K562 (cell line): ENCODE data around the gene ACAT2. TPM values are rescaled to one million over a fixed set of nuclear protein-coding genes. Genes with fewer than 3 reads are reported as not detected.

Source experiments
- ARNT ChIP-seq, 2 experiments: fragments of 450-650 bp; IDR thresholded peaks; 2 replicates each; pipeline ENCODE4 v1.6.1; 2016; ENCODE audit warnings: mild to moderate bottlenecking in 1 of 2
- BDP1 ChIP-seq: IDR thresholded peaks from 3 replicates; pipeline ENCODE4 v1.6.1; 2011; ENCODE audit not compliant: insufficient read length, insufficient read depth
- CBFB ChIP-seq: sonication (generic); formaldehyde crosslinking; IDR thresholded peaks from 2 replicates; pipeline ENCODE4 v1.4.0; 2020; ENCODE audit warnings: mild to moderate bottlenecking, missing genetic modification reagents
- E2F3 ChIP-seq: fragments of 250-450 bp; sonication (Bioruptor Pico); IDR thresholded peaks from 2 replicates; pipeline ENCODE4 v1.4.0; 2020; ENCODE audit warnings: mild to moderate bottlenecking
- FOXJ2 ChIP-seq: fragments of 200-800 bp; sonication (Bioruptor generic); IDR thresholded peaks from 2 replicates; pipeline ENCODE4 v1.6.1; 2016; ENCODE audit warnings: missing genetic modification characterization, missing compliant biosample characterization
- HMG20B ChIP-seq: fragments of 250-450 bp; sonication (Bioruptor Pico); IDR thresholded peaks from 2 replicates; pipeline ENCODE4 v1.5.0; 2021; ENCODE audit warnings: mild to moderate bottlenecking
- HOXB6 ChIP-seq: fragments of 250-450 bp; sonication (Bioruptor Pico); IDR thresholded peaks from 2 replicates; pipeline ENCODE4 v1.5.1; 2022; ENCODE audit warnings: mild to moderate bottlenecking, borderline replicate concordance
- KAT7 ChIP-seq: sonication (generic); formaldehyde crosslinking; IDR thresholded peaks from 2 replicates; pipeline ENCODE4 v1.8.0; 2022; ENCODE audit warnings: missing genetic modification reagents, mild to moderate bottlenecking, borderline replicate concordance
- PHB2 ChIP-seq: fragments of 450-650 bp; IDR thresholded peaks from 2 replicates; pipeline ENCODE4 v1.6.1; 2017; ENCODE audit warnings: low read depth
- PPARD ChIP-seq: fragments of 250-450 bp; sonication (Bioruptor Pico); IDR thresholded peaks from 2 replicates; pipeline ENCODE4 v1.8.0; 2022; ENCODE audit warnings: inconsistent platforms, mild to moderate bottlenecking, moderate library complexity
- RAD21 ChIP-seq, 2 experiments: fragments of 250-450 bp in 1 of 2; fragments of 450-650 bp in 1 of 2; sonication (Bioruptor Pico) in 1 of 2; formaldehyde crosslinking in 1 of 2; IDR thresholded peaks in 1 of 2; conservative IDR thresholded peaks in 1 of 2; 2 replicates each; pipeline versions ENCODE4 v1.4.0 to v1.8.0; 2020 to 2022; ENCODE audit warnings: mild to moderate bottlenecking in 2 of 2, moderate library complexity in 1 of 2
- SLC30A9 ChIP-seq: fragments of 250-450 bp; sonication (Bioruptor Pico); IDR thresholded peaks from 2 replicates; pipeline ENCODE4 v1.8.0; 2022; ENCODE audit warnings: mild to moderate bottlenecking, moderate library complexity
- TOE1 ChIP-seq, 2 experiments: fragments of 450-650 bp in 1 of 2; sonication (generic) in 1 of 2; formaldehyde crosslinking in 1 of 2; IDR thresholded peaks; 2 replicates each; pipeline versions ENCODE4 v1.7.1 to v1.8.0; 2016 to 2022; ENCODE audit warnings: borderline replicate concordance in 2 of 2, mild to moderate bottlenecking in 2 of 2, antibody characterized with exemption in 1 of 2, inconsistent platforms in 1 of 2, low read depth in 1 of 2, missing genetic modification reagents in 1 of 2, moderate library complexity in 1 of 2
- ZBTB49 ChIP-seq: sonication (generic); formaldehyde crosslinking; IDR thresholded peaks from 2 replicates; pipeline ENCODE4 v1.8.0; 2022; ENCODE audit warnings: missing genetic modification reagents, mild to moderate bottlenecking, borderline replicate concordance
- ZNF586 ChIP-seq: fragments of 450-650 bp; formaldehyde crosslinking; conservative IDR thresholded peaks from 2 replicates; pipeline ENCODE4 v1.4.0; 2020; ENCODE audit warnings: mild to moderate bottlenecking, moderate library complexity
- ZNF717 ChIP-seq: fragments of 250-450 bp; sonication (Bioruptor Pico); IDR thresholded peaks from 2 replicates; pipeline ENCODE4 v1.5.0; 2021
- polyA plus RNA-seq, 8 experiments: library from polyadenylated mRNA; depleted of rRNA in 4 of 8; stranded (reverse) in 5 of 8; unstranded in 3 of 8; fragments of >200 nt; fragmentation: Nextera tagmentation in 2 of 8; fragmentation: Illumina TruSeq in 1 of 8; extraction: Ambion mirVana in 2 of 8; extraction: Trizol in 1 of 8; gene quantifications; 2 replicates each; pipeline versions ENCODE4 v1.2.1 to v1.2.3, GENCODE V29; 2011 to 2014; ENCODE audit warnings: inconsistent platforms in 1 of 8, missing spikeins in 1 of 8
- total RNA-seq, 7 experiments: library from RNA; depleted of rRNA in 6 of 7; stranded (reverse); fragments of >200 nt in 6 of 7; fragmentation: Illumina TruSeq in 2 of 7; extraction: Trizol in 2 of 7; gene quantifications; 2 replicates each; pipeline versions ENCODE4 v1.2.1 to v1.2.3, GENCODE V29; 2011 to 2021; ENCODE audit warnings: low replicate concordance in 1 of 7
- TF ChIP-seq, protein P1 (sequence below): fragments of 450-650 bp; IDR thresholded peaks from 2 replicates; pipeline ENCODE4 v1.6.1; 2016; ENCODE audit warnings: missing biosample characterization, missing genetic modification characterization
- TF ChIP-seq, protein P2 (sequence below): fragments of 200-400 bp; formaldehyde crosslinking; IDR thresholded peaks from 2 replicates; pipeline ENCODE4 v1.6.1; 2017; ENCODE audit warnings: mild to moderate bottlenecking, low read depth, low read length, moderate library complexity
- TF ChIP-seq, protein P3 (sequence below): sonication (generic); formaldehyde crosslinking; IDR thresholded peaks from 2 replicates; pipeline ENCODE4 v1.8.0; 2022; ENCODE audit warnings: mild to moderate bottlenecking, missing genetic modification reagents

Gene ACAT2
- total and polyA plus RNA-seq, 9 of the 15 experiments (the other 6 are each of a cell fraction or from before 2014, with no cell fraction given): 63.0 to 309 (median 144) TPM

GRCh38 chr6:159761873-159762680, at the start of gene ACAT2 (continued):
- 0 out of 2 replicates have a peak, but pooled peaks have one; percentile 33 for TF ChIP-seq CBFB
- TF ChIP-seq ARNT (IDR thresholded peaks at IDR 0.05): no peak
- TF ChIP-seq SLC30A9 (CRISPR knock-in tag): no peak
- no peak for TF ChIP-seq ZNF586 (CRISPR knock-in tag)
- TF ChIP-seq HMG20B (CRISPR knock-in tag): no peak
- 0 out of 2 replicates have a peak, but pooled peaks have one; percentile 10 for TF ChIP-seq PHB2
- TF ChIP-seq, protein P1, sequence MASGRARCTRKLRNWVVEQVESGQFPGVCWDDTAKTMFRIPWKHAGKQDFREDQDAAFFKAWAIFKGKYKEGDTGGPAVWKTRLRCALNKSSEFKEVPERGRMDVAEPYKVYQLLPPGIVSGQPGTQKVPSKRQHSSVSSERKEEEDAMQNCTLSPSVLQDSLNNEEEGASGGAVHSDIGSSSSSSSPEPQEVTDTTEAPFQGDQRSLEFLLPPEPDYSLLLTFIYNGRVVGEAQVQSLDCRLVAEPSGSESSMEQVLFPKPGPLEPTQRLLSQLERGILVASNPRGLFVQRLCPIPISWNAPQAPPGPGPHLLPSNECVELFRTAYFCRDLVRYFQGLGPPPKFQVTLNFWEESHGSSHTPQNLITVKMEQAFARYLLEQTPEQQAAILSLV (tag): no peak
- TF ChIP-seq RAD21 (CRISPR knock-in tag; conservative IDR thresholded peaks at IDR 0.05 in 1 of 2, IDR thresholded peaks at IDR 0.05 in 1 of 2): no peak
- TF ChIP-seq, protein P2, sequence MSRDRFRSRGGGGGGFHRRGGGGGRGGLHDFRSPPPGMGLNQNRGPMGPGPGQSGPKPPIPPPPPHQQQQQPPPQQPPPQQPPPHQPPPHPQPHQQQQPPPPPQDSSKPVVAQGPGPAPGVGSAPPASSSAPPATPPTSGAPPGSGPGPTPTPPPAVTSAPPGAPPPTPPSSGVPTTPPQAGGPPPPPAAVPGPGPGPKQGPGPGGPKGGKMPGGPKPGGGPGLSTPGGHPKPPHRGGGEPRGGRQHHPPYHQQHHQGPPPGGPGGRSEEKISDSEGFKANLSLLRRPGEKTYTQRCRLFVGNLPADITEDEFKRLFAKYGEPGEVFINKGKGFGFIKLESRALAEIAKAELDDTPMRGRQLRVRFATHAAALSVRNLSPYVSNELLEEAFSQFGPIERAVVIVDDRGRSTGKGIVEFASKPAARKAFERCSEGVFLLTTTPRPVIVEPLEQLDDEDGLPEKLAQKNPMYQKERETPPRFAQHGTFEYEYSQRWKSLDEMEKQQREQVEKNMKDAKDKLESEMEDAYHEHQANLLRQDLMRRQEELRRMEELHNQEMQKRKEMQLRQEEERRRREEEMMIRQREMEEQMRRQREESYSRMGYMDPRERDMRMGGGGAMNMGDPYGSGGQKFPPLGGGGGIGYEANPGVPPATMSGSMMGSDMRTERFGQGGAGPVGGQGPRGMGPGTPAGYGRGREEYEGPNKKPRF: no peak
- TF ChIP-seq HOXB6 (CRISPR knock-in tag): no peak
- TF ChIP-seq ZBTB49 (CRISPR knock-in tag): no peak
- peak; percentile 72 for TF ChIP-seq TOE1 (IDR thresholded peaks at IDR 0.05; ENCODE audit: borderline replicate concordance)
- no peak for TF ChIP-seq TOE1 (CRISPR knock-in tag; IDR thresholded peaks at IDR 0.05; ENCODE audit: borderline replicate concordance, low read depth)
- TF ChIP-seq KAT7 (CRISPR knock-in tag): no peak
- TF ChIP-seq BDP1: no peak
- TF ChIP-seq PPARD (CRISPR knock-in tag): no peak
- TF ChIP-seq ZNF717: no peak
- TF ChIP-seq E2F3: no peak; the same call in 1 of the 2 replicates
- TF ChIP-seq, protein P3, sequence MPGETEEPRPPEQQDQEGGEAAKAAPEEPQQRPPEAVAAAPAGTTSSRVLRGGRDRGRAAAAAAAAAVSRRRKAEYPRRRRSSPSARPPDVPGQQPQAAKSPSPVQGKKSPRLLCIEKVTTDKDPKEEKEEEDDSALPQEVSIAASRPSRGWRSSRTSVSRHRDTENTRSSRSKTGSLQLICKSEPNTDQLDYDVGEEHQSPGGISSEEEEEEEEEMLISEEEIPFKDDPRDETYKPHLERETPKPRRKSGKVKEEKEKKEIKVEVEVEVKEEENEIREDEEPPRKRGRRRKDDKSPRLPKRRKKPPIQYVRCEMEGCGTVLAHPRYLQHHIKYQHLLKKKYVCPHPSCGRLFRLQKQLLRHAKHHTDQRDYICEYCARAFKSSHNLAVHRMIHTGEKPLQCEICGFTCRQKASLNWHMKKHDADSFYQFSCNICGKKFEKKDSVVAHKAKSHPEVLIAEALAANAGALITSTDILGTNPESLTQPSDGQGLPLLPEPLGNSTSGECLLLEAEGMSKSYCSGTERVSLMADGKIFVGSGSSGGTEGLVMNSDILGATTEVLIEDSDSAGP (CRISPR knock-in tag): no peak
- no peak for TF ChIP-seq FOXJ2 (tag)
